SK-N-SH treated with all-trans-retinoic acid at 6 μM for 48 hours (cell line): Measurements from ENCODE around the gene SERPINE2.

Experiments used
- ATAC-seq: fragments of 200-7000 bp; cut with Tn5 transposase; 3 replicates; pipeline ENCODE4 v1.9.1; 2020; ENCODE audit warnings: mild to moderate bottlenecking, moderate library complexity
- BACH2 ChIP-seq: fragments of 250-450 bp; sonication (Bioruptor Pico); IDR thresholded peaks from 2 replicates; pipeline ENCODE4 v1.9.0; 2021; ENCODE audit warnings: mild to moderate bottlenecking, borderline replicate concordance
- CSDC2 ChIP-seq: fragments of 250-450 bp; sonication (Bioruptor Pico); IDR thresholded peaks from 2 replicates; pipeline ENCODE4 v1.5.0; 2020; ENCODE audit warnings: mild to moderate bottlenecking, moderate library complexity
- ESRRG ChIP-seq: fragments of 250-450 bp; sonication (Bioruptor Pico); IDR thresholded peaks from 2 replicates; pipeline ENCODE4 v1.6.1; 2021; ENCODE audit warnings: mild to moderate bottlenecking
- GLIS3 ChIP-seq: fragments of 250-450 bp; sonication (Bioruptor Pico); IDR thresholded peaks from 2 replicates; pipeline ENCODE4 v1.5.0; 2020; ENCODE audit warnings: mild to moderate bottlenecking, moderate library complexity
- ISL1 ChIP-seq: fragments of 250-450 bp; sonication (Bioruptor Pico); IDR thresholded peaks from 2 replicates; pipeline ENCODE4 v2.1.2; 2022; ENCODE audit warnings: mild to moderate bottlenecking, moderate library complexity
- OSR1 ChIP-seq: fragments of 250-450 bp; sonication (Bioruptor Pico); IDR thresholded peaks from 2 replicates; pipeline ENCODE4 v1.8.0; 2022; ENCODE audit warnings: moderate library complexity, mild to moderate bottlenecking, inconsistent platforms
- PPARA ChIP-seq: fragments of 250-450 bp; sonication (Bioruptor Pico); IDR thresholded peaks from 2 replicates; pipeline ENCODE4 v1.5.0; 2020; ENCODE audit warnings: mild to moderate bottlenecking, borderline replicate concordance
- RARB ChIP-seq: fragments of 250-450 bp; sonication (Bioruptor Pico); IDR thresholded peaks from 2 replicates; pipeline ENCODE4 v1.8.0; 2021; ENCODE audit warnings: mild to moderate bottlenecking, moderate library complexity
- SNAI2 ChIP-seq: fragments of 250-450 bp; sonication (Bioruptor Pico); IDR thresholded peaks from 2 replicates; pipeline ENCODE4 v1.5.0; 2020; ENCODE audit warnings: mild to moderate bottlenecking, moderate library complexity
- TCF4 ChIP-seq: fragments of 250-450 bp; sonication (Bioruptor Pico); IDR thresholded peaks from 2 replicates; pipeline ENCODE4 v1.8.0; 2021; ENCODE audit warnings: mild to moderate bottlenecking, moderate library complexity, borderline replicate concordance
- TOX ChIP-seq: fragments of 250-450 bp; sonication (Bioruptor Pico); IDR thresholded peaks from 2 replicates; pipeline ENCODE4 v1.8.0; 2021; ENCODE audit warnings: mild to moderate bottlenecking, moderate library complexity, borderline replicate concordance
- ZC3H10 ChIP-seq: fragments of 250-450 bp; sonication (Bioruptor Pico); IDR thresholded peaks from 2 replicates; pipeline ENCODE4 v1.5.1; 2021; ENCODE audit warnings: mild to moderate bottlenecking, moderate library complexity
- ZFP3 ChIP-seq: fragments of 250-450 bp; sonication (Bioruptor Pico); IDR thresholded peaks from 2 replicates; pipeline ENCODE4 v1.5.0; 2020; ENCODE audit warnings: mild to moderate bottlenecking, moderate library complexity
- ZFP30 ChIP-seq: fragments of 450-650 bp; formaldehyde crosslinking; IDR thresholded peaks from 2 replicates; pipeline ENCODE4 v1.5.0; 2022; ENCODE audit warnings: mild to moderate bottlenecking, moderate library complexity
- ZNF565 ChIP-seq: fragments of 450-650 bp; formaldehyde crosslinking; conservative IDR thresholded peaks from 2 replicates; pipeline ENCODE4 v1.5.0; 2020; ENCODE audit warnings: low read depth, mild to moderate bottlenecking, moderate library complexity
- ZNF70 ChIP-seq: fragments of 450-650 bp; formaldehyde crosslinking; IDR thresholded peaks from 2 replicates; pipeline ENCODE4 v1.5.0; 2020; ENCODE audit warnings: mild to moderate bottlenecking, moderate library complexity
- ZNF8 ChIP-seq: fragments of 450-650 bp; formaldehyde crosslinking; IDR thresholded peaks from 2 replicates; pipeline ENCODE4 v1.5.0; 2020; ENCODE audit warnings: mild to moderate bottlenecking, moderate library complexity
- TF ChIP-seq, protein P1 (sequence below): fragments of 250-450 bp; sonication (Bioruptor Pico); IDR thresholded peaks from 2 replicates; pipeline ENCODE4 v1.5.1; 2020; ENCODE audit warnings: low read depth, mild to moderate bottlenecking, moderate library complexity
- TF ChIP-seq, protein P2 (sequence below): fragments of 250-450 bp; sonication (Bioruptor Pico); IDR thresholded peaks from 2 replicates; pipeline ENCODE4 v1.5.0; 2020; ENCODE audit warnings: mild to moderate bottlenecking, moderate library complexity
- TF ChIP-seq, protein P3 (sequence below): fragments of 250-450 bp; sonication (Bioruptor Pico); IDR thresholded peaks from 2 replicates; pipeline ENCODE4 v1.8.0; 2020; ENCODE audit warnings: mild to moderate bottlenecking, moderate library complexity, borderline replicate concordance
- TF ChIP-seq, protein P4 (sequence below): fragments of 250-450 bp; sonication (Bioruptor Pico); IDR thresholded peaks from 2 replicates; pipeline ENCODE4 v1.5.1; 2021; ENCODE audit warnings: mild to moderate bottlenecking, moderate library complexity

Gene SERPINE2

DNA sequence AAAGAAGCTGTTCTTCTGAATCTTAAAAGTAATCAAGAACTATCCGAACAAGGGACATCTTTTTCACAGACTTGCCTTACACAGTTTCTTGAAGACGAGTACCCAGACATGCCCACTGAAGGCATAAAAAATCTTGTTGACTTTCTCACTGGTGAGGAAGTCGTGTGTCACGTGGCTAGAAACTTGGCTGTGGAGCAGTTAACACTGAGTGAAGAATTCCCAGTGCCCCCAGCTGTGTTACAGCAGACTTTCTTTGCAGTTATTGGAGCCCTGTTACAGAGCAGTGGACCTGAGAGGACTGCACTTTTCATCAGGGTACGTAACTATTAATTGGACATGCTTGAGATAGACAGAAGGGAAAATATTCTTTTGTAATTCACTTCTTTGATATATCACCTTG lies 79.4 kb downstream of the SERPINE2 start:
- ATAC-seq, result no peak
- TF ChIP-seq ESRRG (CRISPR knock-in tag) (no peak), TCF4 (no peak), BACH2 (CRISPR knock-in tag) (no peak), ZNF565 (no peak), RARB (CRISPR knock-in tag) (no peak), TOX (CRISPR knock-in tag) (no peak), GLIS3 (no peak)
- TF ChIP-seq, protein P1, sequence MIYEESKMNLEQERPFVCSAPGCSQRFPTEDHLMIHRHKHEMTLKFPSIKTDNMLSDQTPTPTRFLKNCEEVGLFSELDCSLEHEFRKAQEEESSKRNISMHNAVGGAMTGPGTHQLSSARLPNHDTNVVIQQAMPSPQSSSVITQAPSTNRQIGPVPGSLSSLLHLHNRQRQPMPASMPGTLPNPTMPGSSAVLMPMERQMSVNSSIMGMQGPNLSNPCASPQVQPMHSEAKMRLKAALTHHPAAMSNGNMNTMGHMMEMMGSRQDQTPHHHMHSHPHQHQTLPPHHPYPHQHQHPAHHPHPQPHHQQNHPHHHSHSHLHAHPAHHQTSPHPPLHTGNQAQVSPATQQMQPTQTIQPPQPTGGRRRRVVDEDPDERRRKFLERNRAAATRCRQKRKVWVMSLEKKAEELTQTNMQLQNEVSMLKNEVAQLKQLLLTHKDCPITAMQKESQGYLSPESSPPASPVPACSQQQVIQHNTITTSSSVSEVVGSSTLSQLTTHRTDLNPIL, result no peak
- TF ChIP-seq, all 23 proteins: peak for 0

DNA sequence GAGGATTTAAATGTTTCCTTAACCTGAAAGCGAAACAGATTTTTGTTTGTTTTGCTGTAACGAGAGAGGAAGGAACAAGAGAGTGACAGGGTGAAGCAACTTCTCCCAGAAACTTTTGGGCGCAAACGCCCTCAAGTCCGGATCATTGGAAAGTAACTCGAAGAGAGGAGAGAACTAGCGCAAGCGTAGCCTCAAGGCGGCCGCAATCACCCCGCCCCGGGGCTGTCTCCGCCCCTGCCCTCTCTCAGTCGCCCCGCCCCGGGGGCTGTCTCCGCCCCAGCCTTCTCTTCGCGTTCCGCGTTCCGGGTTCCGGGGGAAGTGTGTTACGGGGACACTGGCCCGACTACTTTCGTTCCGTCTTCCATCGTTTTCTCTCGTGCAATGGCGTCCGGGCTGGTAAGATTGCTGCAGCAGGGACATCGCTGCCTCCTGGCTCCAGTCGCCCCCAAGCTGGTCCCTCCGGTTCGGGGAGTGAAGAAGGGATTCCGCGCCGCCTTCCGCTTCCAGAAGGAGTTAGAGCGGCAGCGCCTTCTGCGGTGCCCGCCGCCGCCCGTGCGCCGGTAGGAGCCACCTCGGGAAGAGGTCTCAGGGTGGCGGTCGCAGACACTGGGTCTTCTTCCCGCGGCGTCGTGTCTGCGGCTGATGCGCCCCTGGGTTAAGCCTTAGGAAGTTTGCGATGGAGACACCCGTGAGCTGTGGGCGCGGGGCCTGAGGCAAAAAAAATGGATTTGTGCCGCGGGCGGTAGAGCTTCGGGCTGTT lies 81.8 kb downstream of the SERPINE2 start, which contains the start of gene MRPL44:
MRPL44 (plus strand) TSS at position 372 of the 760 bp plus-strand sequence; CDS start at position 382, 10 bp downstream.
- 0 out of 2 replicates have a peak, but pooled peaks have one; percentile 58 for TF ChIP-seq ZFP3 (CRISPR knock-in tag)
- TF ChIP-seq, protein P2, sequence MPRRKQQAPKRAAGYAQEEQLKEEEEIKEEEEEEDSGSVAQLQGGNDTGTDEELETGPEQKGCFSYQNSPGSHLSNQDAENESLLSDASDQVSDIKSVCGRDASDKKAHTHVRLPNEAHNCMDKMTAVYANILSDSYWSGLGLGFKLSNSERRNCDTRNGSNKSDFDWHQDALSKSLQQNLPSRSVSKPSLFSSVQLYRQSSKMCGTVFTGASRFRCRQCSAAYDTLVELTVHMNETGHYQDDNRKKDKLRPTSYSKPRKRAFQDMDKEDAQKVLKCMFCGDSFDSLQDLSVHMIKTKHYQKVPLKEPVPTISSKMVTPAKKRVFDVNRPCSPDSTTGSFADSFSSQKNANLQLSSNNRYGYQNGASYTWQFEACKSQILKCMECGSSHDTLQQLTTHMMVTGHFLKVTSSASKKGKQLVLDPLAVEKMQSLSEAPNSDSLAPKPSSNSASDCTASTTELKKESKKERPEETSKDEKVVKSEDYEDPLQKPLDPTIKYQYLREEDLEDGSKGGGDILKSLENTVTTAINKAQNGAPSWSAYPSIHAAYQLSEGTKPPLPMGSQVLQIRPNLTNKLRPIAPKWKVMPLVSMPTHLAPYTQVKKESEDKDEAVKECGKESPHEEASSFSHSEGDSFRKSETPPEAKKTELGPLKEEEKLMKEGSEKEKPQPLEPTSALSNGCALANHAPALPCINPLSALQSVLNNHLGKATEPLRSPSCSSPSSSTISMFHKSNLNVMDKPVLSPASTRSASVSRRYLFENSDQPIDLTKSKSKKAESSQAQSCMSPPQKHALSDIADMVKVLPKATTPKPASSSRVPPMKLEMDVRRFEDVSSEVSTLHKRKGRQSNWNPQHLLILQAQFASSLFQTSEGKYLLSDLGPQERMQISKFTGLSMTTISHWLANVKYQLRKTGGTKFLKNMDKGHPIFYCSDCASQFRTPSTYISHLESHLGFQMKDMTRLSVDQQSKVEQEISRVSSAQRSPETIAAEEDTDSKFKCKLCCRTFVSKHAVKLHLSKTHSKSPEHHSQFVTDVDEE (CRISPR knock-in tag), result 0 out of 2 replicates have a peak, but pooled peaks have one; percentile 58
- TF ChIP-seq OSR1 (CRISPR knock-in tag), result no peak
- TF ChIP-seq, protein P3, sequence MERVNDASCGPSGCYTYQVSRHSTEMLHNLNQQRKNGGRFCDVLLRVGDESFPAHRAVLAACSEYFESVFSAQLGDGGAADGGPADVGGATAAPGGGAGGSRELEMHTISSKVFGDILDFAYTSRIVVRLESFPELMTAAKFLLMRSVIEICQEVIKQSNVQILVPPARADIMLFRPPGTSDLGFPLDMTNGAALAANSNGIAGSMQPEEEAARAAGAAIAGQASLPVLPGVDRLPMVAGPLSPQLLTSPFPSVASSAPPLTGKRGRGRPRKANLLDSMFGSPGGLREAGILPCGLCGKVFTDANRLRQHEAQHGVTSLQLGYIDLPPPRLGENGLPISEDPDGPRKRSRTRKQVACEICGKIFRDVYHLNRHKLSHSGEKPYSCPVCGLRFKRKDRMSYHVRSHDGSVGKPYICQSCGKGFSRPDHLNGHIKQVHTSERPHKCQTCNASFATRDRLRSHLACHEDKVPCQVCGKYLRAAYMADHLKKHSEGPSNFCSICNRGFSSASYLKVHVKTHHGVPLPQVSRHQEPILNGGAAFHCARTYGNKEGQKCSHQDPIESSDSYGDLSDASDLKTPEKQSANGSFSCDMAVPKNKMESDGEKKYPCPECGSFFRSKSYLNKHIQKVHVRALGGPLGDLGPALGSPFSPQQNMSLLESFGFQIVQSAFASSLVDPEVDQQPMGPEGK (CRISPR knock-in tag), result peak; percentile 67; the same call in 1 of the 2 replicates
- TF ChIP-seq ZNF70, result no peak
- TF ChIP-seq, all 23 proteins: peak for 3
- ATAC-seq, result peak; percentile 100

DNA sequence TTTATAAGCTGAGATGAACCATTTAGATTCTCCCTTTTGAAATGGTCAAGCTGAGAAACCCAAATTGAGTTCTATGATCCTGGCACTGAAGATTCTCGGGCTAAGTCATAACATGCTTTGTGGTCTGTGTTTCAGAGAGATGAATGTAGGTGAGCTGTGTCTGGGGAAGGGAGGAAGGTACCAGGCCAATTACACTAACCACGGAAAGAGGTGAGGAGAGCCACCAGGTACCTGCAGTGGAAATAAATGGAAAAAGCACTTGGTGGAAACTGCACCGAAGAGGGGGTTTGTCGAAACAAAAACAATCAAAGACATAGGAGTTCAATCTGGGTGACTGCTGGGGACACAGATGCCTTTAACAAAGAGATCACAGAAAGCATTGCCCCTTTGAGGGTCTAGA lies 82.8 kb downstream of the SERPINE2 start:
- no peak for ATAC-seq
- TF ChIP-seq, protein P3 (CRISPR knock-in tag), result no peak
- TF ChIP-seq CSDC2 (CRISPR knock-in tag), result no peak
- no peak for TF ChIP-seq TOX (CRISPR knock-in tag)
- no peak for TF ChIP-seq TCF4
- TF ChIP-seq, protein P4, sequence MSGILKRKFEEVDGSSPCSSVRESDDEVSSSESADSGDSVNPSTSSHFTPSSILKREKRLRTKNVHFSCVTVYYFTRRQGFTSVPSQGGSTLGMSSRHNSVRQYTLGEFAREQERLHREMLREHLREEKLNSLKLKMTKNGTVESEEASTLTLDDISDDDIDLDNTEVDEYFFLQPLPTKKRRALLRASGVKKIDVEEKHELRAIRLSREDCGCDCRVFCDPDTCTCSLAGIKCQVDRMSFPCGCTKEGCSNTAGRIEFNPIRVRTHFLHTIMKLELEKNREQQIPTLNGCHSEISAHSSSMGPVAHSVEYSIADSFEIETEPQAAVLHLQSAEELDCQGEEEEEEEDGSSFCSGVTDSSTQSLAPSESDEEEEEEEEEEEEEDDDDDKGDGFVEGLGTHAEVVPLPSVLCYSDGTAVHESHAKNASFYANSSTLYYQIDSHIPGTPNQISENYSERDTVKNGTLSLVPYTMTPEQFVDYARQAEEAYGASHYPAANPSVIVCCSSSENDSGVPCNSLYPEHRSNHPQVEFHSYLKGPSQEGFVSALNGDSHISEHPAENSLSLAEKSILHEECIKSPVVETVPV (CRISPR knock-in tag), result no peak
- TF ChIP-seq ZNF565, result no peak
- TF ChIP-seq ZC3H10, result no peak
- no peak for TF ChIP-seq PPARA
- no peak for TF ChIP-seq BACH2 (CRISPR knock-in tag)
- TF ChIP-seq ISL1 (CRISPR knock-in tag), result no peak
- TF ChIP-seq ZFP30 (CRISPR knock-in tag), result no peak
- no peak for TF ChIP-seq SNAI2 (CRISPR knock-in tag)
- no peak for TF ChIP-seq GLIS3
- no peak for TF ChIP-seq ZNF8 (CRISPR knock-in tag)
- TF ChIP-seq, protein P2 (CRISPR knock-in tag), result no peak
- no peak for TF ChIP-seq ESRRG (CRISPR knock-in tag)
